GM15510 (cell line): ENCODE data around the gene CNTRL.

Experiments
- POLR2A ChIP-seq: IDR thresholded peaks from 3 replicates; pipeline ENCODE4 v1.6.1; 2011; ENCODE audit warnings: borderline replicate concordance; ENCODE audit not compliant: insufficient read length; ENCODE audit errors: extremely low read depth

CNTRL gene

DNA sequence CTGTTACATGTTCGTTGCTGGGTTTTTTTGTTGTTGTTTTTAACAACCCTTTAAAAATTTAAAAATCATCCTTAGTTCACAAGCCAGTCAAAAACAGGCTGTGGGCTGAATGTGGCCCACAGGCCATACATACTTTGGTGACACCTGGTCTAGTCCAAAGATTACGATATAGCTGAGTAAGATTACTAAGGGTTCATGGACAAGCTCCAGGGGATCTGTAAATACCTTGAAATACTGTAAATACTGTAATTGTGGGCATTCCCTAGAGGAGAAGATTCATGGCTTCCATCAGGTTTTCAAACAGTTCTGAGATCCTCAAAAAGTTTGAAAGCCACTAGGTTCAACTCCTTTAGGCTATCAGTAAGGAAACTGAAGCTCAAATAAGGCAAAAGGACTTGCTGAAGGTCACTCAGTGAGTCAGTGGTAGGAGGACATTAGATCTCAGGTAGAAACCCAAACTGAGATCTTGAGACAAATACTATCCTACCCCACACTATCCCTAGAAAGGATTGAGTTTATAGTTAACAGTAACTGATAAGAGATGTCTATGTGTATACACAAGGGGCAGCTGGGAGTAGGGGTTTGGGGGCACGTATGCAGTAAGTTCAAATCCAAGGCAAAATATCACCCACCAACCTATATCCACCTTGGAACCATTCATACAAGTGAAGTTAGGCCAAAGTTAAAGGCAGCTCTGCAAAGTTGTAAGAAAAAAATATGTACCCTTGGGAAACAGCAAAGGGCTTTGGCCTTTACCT, 109.1 kb downstream of the CNTRL start:
- TF ChIP-seq POLR2A: no peak

DNA sequence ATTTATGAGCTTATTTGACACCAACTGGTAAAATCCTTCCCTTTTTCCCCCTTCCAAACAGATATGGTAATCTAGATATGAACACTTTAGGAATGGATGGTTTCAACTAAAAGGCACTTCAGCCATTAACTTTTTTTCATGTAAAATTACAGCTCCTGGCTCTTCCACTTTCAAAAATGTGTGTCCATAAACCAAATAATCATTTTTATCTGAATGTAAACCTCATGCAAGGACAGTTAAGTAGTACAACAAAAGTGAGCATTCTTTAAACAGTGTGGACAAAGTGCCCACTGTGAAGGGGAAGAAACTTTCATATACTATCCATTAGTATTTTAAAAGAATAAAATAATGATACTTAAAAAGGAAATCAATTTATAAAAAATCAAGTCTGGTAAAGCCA, 109.7 kb downstream of the CNTRL start:
- TF ChIP-seq POLR2A: no peak

- no peak for TF ChIP-seq POLR2A
Observed at GRCh38 chr9:121185178-121185745, 110.5 kb downstream of the CNTRL start.

- no peak for TF ChIP-seq POLR2A
Observed at GRCh38 chr9:121185774-121186403, 111.1 kb downstream of the CNTRL start.

DNA sequence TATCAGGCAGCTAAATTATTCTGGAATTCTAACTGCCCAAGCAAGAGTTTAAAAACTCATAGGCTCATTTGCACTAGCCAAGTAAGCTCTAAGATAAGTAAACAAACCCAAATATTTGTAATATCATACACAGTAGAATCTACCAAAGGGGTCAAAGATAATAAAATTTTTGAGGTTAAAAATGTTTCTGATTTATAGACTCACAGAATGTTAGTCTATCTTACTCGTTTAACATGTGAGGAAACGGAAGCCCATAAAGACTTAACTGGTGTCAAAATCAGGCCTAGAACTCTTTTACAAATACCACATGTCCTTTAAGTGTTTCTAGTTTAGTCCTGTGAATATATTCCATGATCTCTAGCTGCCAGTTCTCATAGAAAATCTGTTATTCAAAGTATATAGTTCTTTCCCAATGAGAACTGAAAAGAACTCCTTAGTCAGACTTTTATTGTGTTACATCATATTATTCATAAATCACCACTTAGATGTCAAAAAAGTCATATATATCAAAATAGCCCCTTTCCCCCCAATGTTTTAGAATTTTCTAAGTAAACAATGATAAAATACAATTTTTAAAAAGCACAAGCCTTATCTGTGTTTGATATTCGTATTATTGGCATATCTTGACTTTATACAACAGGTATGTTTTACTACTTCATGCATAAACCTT, 113.0 kb downstream of the CNTRL start:
- no peak for TF ChIP-seq POLR2A

DNA sequence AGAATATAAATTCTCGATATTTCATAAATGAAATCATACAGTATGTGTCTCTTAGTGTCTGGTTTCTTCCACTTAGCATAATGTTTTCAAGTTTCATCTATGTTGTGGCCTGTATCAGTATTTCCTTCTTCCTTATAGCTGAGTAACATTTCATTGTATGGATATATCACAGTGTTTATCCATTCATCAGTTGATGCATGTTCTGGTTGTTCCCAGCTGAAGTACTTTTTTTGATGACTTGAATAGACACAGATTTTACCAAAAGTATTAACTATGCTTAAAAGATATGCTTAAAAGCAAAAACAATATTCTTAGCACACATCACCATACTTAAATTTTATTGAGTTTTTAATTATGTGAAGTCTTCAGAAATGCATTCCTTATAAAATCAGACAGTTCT, 114.3 kb downstream of the CNTRL start:
- no peak for TF ChIP-seq POLR2A

GRCh38 chr9:121189660-121190059, 114.9 kb downstream of the CNTRL start:
- TF ChIP-seq POLR2A: no peak

GRCh38 chr9:121191235-121191634, 116.5 kb downstream of the CNTRL start:
- TF ChIP-seq POLR2A: no peak

DNA sequence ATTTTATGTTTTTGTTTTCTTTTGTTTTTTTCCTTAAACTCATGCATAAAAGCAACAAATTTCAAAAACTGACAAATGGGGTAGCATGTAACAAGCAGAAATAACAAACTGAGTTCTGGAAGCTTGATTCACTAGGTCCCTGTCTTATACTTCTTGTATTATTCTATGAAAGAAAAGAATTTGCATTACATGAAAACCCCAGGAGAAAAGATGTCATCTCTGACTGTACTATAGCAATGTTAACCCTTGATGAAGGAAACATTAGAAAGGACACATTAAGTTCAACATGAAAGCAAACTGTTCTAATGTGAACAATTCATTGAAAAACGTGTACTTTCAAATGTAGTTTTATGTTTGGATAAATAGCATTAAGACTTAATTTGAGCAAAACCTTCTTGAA, 117.8 kb downstream of the CNTRL start:
- no peak for TF ChIP-seq POLR2A

- TF ChIP-seq POLR2A: no peak
Observed at GRCh38 chr9:121192959-121193640, 118.3 kb downstream of the CNTRL start.

GRCh38 chr9:121194730-121195129, 120.0 kb downstream of the CNTRL start:
- TF ChIP-seq POLR2A: no peak

DNA sequence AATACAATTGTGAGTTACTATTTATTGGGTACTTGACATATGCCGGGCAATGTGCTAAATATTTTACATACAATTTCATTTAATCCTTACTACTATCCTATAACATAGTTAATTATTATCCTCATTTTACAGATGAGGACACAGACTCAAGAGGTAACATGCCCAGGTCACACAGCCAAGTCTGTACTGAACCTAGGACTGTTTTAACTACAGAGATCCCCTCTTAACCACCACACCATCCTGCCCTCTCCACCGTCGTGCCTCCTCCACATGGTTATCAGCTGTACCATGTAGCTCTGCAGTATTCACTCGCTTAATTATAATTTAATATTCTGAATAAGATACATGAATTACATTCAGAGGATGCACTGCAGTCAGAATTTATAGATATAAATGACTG, 121.6 kb downstream of the CNTRL start:
- no peak for TF ChIP-seq POLR2A

DNA sequence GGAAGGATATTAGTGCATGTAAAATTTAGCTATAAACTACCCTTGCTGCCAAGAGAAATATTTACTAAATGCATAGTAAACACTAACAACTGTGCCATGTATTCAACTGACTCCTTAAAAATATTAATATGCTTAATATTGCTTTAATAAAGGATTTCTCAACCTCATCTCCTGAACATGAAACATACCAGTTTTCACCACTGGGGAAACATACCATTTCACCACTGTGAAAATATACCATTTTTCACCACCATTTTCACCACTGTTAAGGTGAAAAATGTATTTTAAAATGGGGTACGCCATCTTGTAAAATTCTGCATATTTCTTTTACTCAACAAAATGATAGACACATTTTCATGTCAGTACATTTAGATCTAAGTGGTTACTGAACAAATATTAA, 122.4 kb downstream of the CNTRL start:
- no peak for TF ChIP-seq POLR2A

DNA sequence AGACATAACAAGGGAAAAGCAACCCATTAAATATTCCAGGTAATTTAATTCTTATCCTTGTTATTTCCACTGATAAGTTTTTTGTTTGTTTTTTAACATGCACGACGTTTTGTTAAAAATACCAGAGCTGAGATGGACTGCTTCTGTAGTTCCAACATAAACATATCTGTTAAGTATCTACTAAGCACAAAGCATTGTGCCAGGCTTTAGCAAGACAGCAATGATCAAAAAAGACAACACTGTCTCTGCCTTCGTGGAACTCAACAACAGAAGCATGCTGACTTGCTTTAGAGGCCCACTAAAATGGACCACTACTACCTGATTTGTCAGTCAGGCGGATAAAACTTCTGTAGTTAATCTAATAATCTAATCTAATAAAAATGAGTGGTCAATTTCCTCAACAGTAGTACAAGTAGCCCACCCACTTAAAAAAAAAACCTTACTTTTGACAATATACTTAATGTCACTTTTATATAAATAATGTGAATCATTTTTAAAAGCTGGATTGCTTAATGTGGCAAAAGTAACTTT, 123.8 kb downstream of the CNTRL start:
- TF ChIP-seq POLR2A: no peak

- TF ChIP-seq POLR2A: no peak
Observed at GRCh38 chr9:121199921-121200320, 125.2 kb downstream of the CNTRL start.
